ENCODE results near the gene EXD3.

EXD3 gene

DNA sequence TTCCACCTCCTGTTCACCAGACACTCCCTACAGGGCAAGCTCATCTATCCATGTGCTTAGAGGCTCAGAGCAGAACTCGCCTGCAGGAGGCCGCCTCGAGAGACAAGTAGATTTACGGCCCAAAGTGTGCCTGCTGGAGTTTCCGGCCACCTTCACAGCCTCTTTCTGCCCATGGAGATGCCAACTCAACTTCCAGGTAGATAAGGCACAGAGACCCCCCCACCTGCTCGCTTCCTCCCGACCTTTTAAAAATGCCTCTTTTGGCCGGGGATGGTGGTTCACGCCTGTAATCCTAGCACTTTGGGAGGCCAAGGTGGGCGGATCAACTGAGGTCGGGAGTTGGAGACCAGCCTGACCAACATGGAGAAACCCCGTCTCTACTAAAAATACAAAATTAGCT lies 46.6 kb downstream of the EXD3 start:
- no peak for TF ChIP-seq SPI1 (IDR thresholded peaks at IDR 0.05; ENCODE audit: borderline replicate concordance, low read depth)
- TF ChIP-seq, protein P1, sequence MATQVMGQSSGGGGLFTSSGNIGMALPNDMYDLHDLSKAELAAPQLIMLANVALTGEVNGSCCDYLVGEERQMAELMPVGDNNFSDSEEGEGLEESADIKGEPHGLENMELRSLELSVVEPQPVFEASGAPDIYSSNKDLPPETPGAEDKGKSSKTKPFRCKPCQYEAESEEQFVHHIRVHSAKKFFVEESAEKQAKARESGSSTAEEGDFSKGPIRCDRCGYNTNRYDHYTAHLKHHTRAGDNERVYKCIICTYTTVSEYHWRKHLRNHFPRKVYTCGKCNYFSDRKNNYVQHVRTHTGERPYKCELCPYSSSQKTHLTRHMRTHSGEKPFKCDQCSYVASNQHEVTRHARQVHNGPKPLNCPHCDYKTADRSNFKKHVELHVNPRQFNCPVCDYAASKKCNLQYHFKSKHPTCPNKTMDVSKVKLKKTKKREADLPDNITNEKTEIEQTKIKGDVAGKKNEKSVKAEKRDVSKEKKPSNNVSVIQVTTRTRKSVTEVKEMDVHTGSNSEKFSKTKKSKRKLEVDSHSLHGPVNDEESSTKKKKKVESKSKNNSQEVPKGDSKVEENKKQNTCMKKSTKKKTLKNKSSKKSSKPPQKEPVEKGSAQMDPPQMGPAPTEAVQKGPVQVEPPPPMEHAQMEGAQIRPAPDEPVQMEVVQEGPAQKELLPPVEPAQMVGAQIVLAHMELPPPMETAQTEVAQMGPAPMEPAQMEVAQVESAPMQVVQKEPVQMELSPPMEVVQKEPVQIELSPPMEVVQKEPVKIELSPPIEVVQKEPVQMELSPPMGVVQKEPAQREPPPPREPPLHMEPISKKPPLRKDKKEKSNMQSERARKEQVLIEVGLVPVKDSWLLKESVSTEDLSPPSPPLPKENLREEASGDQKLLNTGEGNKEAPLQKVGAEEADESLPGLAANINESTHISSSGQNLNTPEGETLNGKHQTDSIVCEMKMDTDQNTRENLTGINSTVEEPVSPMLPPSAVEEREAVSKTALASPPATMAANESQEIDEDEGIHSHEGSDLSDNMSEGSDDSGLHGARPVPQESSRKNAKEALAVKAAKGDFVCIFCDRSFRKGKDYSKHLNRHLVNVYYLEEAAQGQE (IDR thresholded peaks at IDR 0.05; ENCODE audit: insufficient replicate concordance, low read depth) = no peak
- no peak for TF ChIP-seq POLR2AphosphoS5 (IDR thresholded peaks at IDR 0.05; ENCODE audit: low read depth)
- no peak for DNase-seq (ENCODE audit: low read depth in 1 of 2, low spot score in 1 of 2)
- Histone ChIP-seq H3K27me3 (ENCODE audit: insufficient read depth, poor library complexity, severe bottlenecking) (no peaks in the 10 kb centered on the region), H3K27ac (replicated peaks) (no peak overlapping the region), H3K4me3 (replicated peaks; ENCODE audit: insufficient read depth, low read length) (no peak overlapping the region)

- no peak for DNase-seq (ENCODE audit: low read depth in 1 of 2, low spot score in 1 of 2)
- Histone ChIP-seq H3K4me3 (replicated peaks; ENCODE audit: insufficient read depth, low read length) (no peak overlapping the region), H3K27me3 (ENCODE audit: insufficient read depth, poor library complexity, severe bottlenecking) (no peaks in the 10 kb centered on the region), H3K27ac (replicated peaks) (no peak overlapping the region)
- TF ChIP-seq CTCF (IDR thresholded peaks at IDR 0.05; ENCODE audit: insufficient read depth, low read length) (no peak), SPI1 (IDR thresholded peaks at IDR 0.05; ENCODE audit: borderline replicate concordance, low read depth) (no peak), GABPA (IDR thresholded peaks at IDR 0.05; ENCODE audit: low read depth) (no peak)
- TF ChIP-seq, protein P1 (IDR thresholded peaks at IDR 0.05; ENCODE audit: insufficient replicate concordance, low read depth) = no peak
Measured at GRCh38 chr9:137375321-137376058, 47.5 kb downstream of the EXD3 start.

- Histone ChIP-seq H3K27ac (replicated peaks) (no peak overlapping the region), H3K4me3 (replicated peaks; ENCODE audit: insufficient read depth, low read length) (no peak overlapping the region), H3K27me3 (ENCODE audit: insufficient read depth, poor library complexity, severe bottlenecking) (no peaks in the 10 kb centered on the region)
- no peak for TF ChIP-seq CTCF (IDR thresholded peaks at IDR 0.05; ENCODE audit: insufficient read depth, low read length)
- TF ChIP-seq, protein P1 (IDR thresholded peaks at IDR 0.05; ENCODE audit: insufficient replicate concordance, low read depth) = no peak
- no peak for TF ChIP-seq POLR2AphosphoS5 (IDR thresholded peaks at IDR 0.05; ENCODE audit: low read depth)
- no peak for TF ChIP-seq SPI1 (IDR thresholded peaks at IDR 0.05; ENCODE audit: borderline replicate concordance, low read depth)
- TF ChIP-seq GABPA (IDR thresholded peaks at IDR 0.05; ENCODE audit: low read depth) = no peak
- DNase-seq (ENCODE audit: low read depth in 1 of 2, low spot score in 1 of 2) = no peak
Measured at GRCh38 chr9:137374131-137374845, 48.7 kb downstream of the EXD3 start.

All from HL-60 (cell line).